Activated naive CD8-positive, alpha-beta T cell treated with anti-CD3 and anti-CD28 coated beads, Interleukin-2, amount 50 U/mL, for 24 hours (primary cell): ENCODE data around the gene CRIM1.

Experiments used
- ATAC-seq: fragments of 150-1000 bp; cut with Tn5 transposase; one replicate; pipeline ENCODE4 v1.10.0; 2021
- DNase-seq: peaks from one replicate; pipeline ENCODE4 v3.0.0; 2021
- H3K27ac Mint-ChIP-seq: one replicate; pipeline ENCODE4 v1.8.0; 2021; ENCODE audit warnings: mild to moderate bottlenecking, mixed read lengths
- H3K27me3 Mint-ChIP-seq: one replicate; pipeline ENCODE4 v1.8.0; 2021; ENCODE audit warnings: mixed read lengths
- H3K36me3 Mint-ChIP-seq: one replicate; pipeline ENCODE4 v1.8.0; 2021; ENCODE audit warnings: low read depth, mixed read lengths
- H3K4me1 Mint-ChIP-seq: one replicate; pipeline ENCODE4 v1.8.0; 2021; ENCODE audit warnings: mixed read lengths
- H3K4me3 Mint-ChIP-seq: one replicate; pipeline ENCODE4 v1.8.0; 2021; ENCODE audit warnings: mild to moderate bottlenecking, moderate library complexity, mixed read lengths
- H3K9me3 Mint-ChIP-seq: one replicate; pipeline ENCODE4 v1.8.0; 2021; ENCODE audit warnings: mixed read lengths

CRIM1 gene

DNA sequence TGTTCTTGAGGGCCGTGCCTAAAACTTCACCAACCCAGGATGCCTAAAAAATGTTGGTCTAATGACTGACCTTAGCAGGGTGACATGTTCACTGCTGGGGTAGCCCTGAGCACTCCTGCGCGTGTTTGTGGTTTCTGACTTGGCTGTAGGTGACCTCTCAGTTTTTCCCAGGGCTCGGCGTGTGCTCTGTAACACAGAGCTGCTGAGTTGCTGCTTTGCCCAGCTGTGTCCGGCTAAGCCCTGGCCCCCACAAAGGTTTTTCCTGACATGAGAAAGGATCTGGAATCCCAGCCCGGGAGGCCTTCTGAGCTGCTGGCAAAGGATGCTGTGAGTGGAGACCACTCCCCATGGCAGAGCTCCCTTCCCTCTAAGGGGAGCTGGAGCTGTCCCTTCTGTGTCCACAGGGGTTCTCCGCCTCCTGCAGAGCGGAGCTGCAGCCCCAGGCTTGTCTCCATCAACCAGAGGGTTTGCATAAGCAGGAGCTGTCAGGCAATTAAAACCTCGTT is 52.7 kb downstream of the CRIM1 start:
- Mint-ChIP-seq H3K4me3 (no peak overlapping the region), H3K9me3 (no peaks in the 10 kb centered on the region), H3K4me1 (peaks cover 3% of the 10 kb centered on the region), H3K27me3 (peaks cover 2% of the 10 kb centered on the region), H3K36me3 (no peaks in the 10 kb centered on the region), H3K27ac (no peak overlapping the region)
- no peak for DNase-seq
- ATAC-seq: no peak

DNA sequence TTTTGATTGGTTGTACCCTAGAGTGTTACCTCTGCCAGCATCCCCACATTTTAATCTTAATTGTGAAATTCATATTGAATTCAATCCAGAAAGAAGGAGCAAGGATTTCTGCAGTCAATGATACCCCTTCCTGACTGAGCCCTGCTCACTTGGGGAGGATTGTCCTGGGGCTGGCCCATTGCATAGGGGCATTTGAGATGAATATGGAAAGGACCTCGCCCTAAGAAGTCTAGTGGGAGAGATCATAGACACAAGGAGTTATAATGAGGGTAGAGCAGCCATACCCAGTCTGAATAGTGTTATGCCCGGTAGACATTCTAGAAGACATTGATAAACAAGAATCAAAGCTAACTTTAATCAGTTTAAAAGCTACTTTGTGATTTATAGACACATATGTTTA is 53.8 kb downstream of the CRIM1 start:
- Mint-ChIP-seq H3K27me3 (peaks cover 2% of the 10 kb centered on the region), H3K9me3 (no peaks in the 10 kb centered on the region), H3K27ac (no peak overlapping the region), H3K4me1 (peaks cover 3% of the 10 kb centered on the region), H3K36me3 (no peaks in the 10 kb centered on the region), H3K4me3 (no peak overlapping the region)
- DNase-seq: no peak
- ATAC-seq: no peak

DNA sequence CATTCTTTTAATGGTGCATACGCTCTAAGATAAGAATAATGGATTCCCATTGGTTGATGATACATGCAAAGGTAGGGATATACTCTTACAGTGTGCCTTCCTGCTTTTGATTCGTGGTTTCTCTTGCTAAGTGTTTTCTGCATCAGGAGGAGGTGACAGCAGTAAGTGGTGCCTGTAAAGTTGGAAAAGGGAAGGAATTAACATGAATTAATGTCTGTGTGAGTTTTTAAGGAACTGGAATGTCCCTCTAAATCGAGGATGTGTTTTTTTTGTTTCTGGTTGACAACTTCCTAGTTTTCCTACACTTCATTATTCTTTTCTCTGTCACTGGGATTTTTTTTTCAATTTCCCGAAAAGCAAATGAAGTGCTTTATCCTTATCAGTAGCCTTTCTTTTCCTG is 54.4 kb downstream of the CRIM1 start:
- DNase-seq (no peak), ATAC-seq (no peak)
- Mint-ChIP-seq H3K4me1 (peaks cover 2% of the 10 kb centered on the region), H3K36me3 (no peaks in the 10 kb centered on the region), H3K9me3 (no peaks in the 10 kb centered on the region), H3K27me3 (peaks cover 2% of the 10 kb centered on the region), H3K27ac (no peak overlapping the region), H3K4me3 (no peak overlapping the region)

DNA sequence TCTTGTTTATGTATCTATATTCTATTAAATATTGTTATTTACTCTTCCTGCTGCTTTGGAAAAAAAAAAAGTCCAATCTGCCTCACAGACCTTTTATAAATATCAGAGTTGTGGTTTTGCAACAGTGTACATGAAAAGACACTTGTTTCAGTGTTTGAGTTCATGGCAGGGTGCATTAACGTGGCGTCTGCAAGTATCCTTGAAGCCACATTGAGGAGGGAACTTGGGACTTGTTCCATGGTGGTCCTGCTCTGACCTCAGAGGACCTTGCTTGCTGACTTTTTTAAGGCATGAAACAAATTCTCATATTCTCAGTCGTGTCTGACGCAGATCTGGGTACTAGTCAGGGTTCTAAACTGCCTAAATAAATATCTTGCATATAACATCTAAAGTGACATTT is 55.1 kb downstream of the CRIM1 start:
- no peak for DNase-seq
- no peak overlapping the region for H3K4me3 Mint-ChIP-seq
- H3K9me3 Mint-ChIP-seq: no peaks in the 10 kb centered on the region
- H3K27ac Mint-ChIP-seq: no peak overlapping the region
- no peaks in the 10 kb centered on the region for H3K36me3 Mint-ChIP-seq
- peaks cover 2% of the 10 kb centered on the region for H3K27me3 Mint-ChIP-seq
- ATAC-seq: no peak
- H3K4me1 Mint-ChIP-seq: peaks cover 2% of the 10 kb centered on the region

DNA sequence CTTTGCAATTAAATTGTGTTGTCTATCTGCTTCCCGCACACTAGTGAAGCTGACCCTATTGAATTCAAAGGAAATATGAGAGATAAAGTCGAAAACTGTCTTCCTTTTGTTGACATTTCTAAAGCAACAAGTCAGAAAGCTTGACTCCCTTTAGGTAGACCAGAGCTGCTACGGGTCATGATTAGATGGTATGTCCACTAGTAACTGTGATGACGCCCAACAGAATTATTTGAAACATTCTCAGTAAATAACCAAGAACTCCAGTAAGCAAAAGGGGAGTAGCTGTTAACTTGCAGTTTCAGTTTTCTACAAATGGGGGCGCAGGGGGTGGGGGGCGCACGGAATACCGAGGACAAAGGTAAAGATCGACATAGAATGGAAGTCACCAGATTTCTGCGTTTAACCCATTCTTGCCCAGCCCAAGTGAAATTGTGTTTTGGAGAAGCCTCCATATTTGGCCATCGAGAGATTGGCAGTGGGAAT is 56.4 kb downstream of the CRIM1 start:
- H3K9me3 Mint-ChIP-seq: no peaks in the 10 kb centered on the region
- no peak overlapping the region for H3K4me3 Mint-ChIP-seq
- peaks cover 2% of the 10 kb centered on the region for H3K27me3 Mint-ChIP-seq
- H3K36me3 Mint-ChIP-seq: no peaks in the 10 kb centered on the region
- DNase-seq: no peak
- ATAC-seq: no peak
- no peak overlapping the region for H3K27ac Mint-ChIP-seq
- peaks cover 2% of the 10 kb centered on the region for H3K4me1 Mint-ChIP-seq

DNA sequence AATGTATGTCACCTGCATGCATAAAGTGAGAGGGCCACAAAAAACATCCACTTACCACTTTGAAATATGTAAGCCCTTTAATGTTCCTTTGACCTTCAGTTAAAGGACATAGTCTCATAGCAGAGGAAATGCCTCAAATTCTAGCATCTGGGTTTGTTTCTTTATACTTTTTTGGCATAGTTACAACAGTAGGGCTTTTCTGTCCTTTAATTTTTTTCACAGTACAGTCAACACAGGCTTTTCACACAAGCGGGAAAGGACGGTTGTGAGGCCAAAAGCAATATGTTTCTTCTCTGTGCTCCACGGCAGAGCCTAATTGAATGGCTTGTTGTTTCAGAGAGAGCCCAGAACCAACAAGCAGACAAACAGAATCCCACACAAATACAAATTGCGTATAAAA is 57.6 kb downstream of the CRIM1 start:
- DNase-seq: no peak
- Mint-ChIP-seq H3K27ac (no peak overlapping the region), H3K4me3 (no peak overlapping the region), H3K4me1 (no peaks in the 10 kb centered on the region), H3K9me3 (no peaks in the 10 kb centered on the region), H3K27me3 (no peaks in the 10 kb centered on the region), H3K36me3 (no peaks in the 10 kb centered on the region)
- no peak for ATAC-seq

DNA sequence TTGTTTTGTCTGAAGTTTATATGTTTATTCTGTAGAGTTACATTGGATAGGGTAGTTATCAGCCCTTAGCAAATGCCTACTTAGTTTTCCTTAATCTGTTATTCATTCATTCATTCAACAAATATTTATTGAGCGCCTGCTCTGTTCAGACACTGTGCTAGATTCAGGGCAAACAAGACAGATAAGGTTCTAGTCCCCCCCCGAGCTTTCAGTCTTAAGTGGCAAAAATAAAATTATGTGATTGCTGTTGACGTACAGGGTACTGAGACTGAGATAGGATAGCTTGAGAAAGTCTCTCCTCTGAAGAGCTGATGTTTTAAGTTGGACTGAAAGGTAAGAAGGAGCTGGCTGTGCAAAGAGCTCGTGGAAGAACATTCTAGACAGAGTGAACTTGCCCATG is 58.7 kb downstream of the CRIM1 start:
- Mint-ChIP-seq H3K27me3 (no peaks in the 10 kb centered on the region), H3K36me3 (peaks cover under 1% of the 10 kb centered on the region), H3K4me1 (no peaks in the 10 kb centered on the region), H3K9me3 (no peaks in the 10 kb centered on the region), H3K27ac (no peak overlapping the region), H3K4me3 (no peak overlapping the region)
- no peak for ATAC-seq
- DNase-seq: no peak

DNA sequence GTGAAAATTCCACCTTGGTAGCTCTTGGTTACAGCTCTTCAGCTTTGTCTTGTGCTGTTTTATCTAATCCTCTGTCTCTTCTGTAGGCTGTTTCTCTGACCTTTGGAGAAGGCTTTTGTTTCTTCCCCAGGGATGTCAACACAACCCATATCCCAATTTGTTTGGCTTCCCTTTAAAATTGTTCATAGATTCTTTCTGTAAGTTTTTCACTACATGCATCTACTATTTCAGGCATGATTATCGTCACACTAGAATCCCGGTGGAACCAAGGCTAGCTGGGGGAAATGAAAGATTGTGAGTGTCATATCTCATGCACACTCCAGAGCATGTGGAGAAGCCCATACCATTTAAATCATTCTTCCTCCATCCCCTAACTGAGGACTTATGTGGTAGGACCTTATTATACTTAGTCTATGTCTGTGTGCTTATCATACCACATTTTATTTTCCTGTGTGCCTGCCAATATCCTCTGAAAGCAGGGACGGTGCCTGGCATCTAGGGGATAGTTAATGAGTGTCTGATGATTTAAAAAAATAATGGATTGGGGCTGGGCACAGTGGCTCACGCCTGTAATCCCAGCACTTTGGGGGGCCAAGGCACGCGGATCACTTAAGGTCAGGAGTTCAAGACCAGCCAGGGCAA is 59.9 kb downstream of the CRIM1 start:
- DNase-seq (no peak), ATAC-seq (no peak)
- peaks cover 2% of the 10 kb centered on the region for H3K4me1 Mint-ChIP-seq
- no peaks in the 10 kb centered on the region for H3K27me3 Mint-ChIP-seq
- H3K27ac Mint-ChIP-seq: no peak overlapping the region
- H3K36me3 Mint-ChIP-seq: peaks cover 2% of the 10 kb centered on the region
- H3K9me3 Mint-ChIP-seq: no peaks in the 10 kb centered on the region
- H3K4me3 Mint-ChIP-seq: no peak overlapping the region

DNA sequence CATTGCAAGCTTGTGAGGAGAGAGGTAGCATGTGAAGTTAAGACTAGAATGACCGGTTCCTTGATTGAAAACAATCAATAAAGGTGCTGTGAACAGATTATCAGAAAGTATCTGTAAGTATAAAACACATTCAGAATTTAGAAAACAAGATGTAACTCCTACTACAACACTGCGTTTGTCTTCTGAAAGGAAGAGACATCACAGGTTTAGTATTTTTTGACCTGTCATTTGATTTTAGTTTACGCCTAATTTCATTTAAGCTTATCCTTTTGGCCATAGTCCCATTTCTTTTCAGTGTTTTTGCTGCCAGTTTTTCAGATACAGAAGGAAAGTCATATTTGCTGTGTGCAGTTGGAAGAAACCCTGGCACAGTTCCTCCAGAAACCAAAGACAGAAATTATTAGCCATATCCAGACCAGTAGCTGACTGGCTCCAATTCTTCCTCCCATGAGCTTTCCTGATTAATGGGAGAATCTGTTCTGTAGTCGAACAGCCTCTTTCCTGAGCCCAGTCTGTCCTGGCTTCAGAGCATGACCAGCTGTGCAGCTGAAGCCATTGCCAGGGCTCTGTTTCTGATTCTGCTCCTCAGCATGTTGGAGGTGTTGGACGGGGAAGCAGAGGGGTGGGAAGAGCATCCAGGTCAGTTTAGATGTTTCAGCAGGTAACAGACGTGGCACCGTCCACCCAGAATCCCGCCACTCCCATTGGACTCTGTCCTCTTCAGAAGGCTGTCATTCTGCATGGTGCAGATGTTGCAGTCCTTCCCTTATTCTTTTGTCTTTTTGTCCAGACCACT is 61.0 kb downstream of the CRIM1 start:
- H3K4me3 Mint-ChIP-seq: no peak overlapping the region
- no peaks in the 10 kb centered on the region for H3K27me3 Mint-ChIP-seq
- no peak for ATAC-seq
- no peak overlapping the region for H3K27ac Mint-ChIP-seq
- H3K36me3 Mint-ChIP-seq: peaks cover 2% of the 10 kb centered on the region
- DNase-seq: no peak
- H3K4me1 Mint-ChIP-seq: peaks cover 2% of the 10 kb centered on the region
- H3K9me3 Mint-ChIP-seq: no peaks in the 10 kb centered on the region

DNA sequence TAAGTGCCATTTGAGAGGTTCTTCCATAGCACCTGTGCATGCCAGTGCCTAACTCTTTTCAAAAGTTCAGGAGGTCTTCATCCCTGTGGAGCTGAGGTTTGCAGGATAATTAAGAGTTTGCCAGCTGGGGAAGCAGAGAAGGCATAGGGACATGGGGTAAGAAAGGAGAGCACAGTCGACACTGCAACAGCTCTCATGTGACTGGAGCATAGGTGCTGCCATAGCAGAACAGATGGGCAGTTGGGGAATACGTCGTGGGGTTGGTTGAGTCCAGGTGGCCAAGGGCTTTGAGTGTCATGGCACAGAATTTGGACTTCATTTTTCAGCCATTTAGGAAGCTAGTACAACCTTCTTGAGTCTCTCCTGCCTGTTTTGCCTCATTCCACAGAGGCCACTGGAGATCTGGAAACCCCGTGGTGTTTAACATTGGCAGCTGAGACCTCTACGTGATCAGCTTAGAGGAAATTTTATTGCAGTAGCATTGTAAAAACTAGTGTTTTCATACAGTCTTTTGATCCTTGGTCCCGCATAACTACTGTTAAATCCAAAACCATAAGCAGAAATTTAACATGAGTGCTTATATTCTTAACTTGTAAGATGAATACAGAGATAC is 65.1 kb downstream of the CRIM1 start:
- DNase-seq (no peak), ATAC-seq (no peak)
- peaks cover 5% of the 10 kb centered on the region for H3K36me3 Mint-ChIP-seq
- no peaks in the 10 kb centered on the region for H3K9me3 Mint-ChIP-seq
- peaks cover 2% of the 10 kb centered on the region for H3K4me1 Mint-ChIP-seq
- no peak overlapping the region for H3K4me3 Mint-ChIP-seq
- H3K27me3 Mint-ChIP-seq: no peaks in the 10 kb centered on the region
- H3K27ac Mint-ChIP-seq: no peak overlapping the region

DNA sequence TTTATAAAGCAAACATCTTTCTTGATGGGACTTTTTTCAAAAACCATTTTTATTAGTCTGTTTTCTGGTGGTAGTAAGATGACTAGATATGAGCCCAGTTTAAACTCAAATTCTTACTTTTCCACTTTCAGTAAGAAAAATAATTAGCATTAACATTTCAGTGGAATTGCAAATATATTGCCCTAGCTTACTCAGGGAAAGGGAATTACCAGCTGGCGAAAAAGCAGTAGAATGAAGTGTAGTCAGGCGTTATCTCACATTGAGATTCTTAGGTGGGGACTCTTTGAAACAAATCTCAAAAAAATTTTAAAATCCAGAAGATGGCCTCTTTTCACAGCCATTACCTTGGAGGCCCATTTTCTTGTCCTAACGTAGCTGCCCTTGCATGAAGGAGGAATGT is 65.8 kb downstream of the CRIM1 start:
- Mint-ChIP-seq H3K36me3 (peaks cover 5% of the 10 kb centered on the region), H3K27me3 (no peaks in the 10 kb centered on the region), H3K27ac (no peak overlapping the region), H3K4me3 (no peak overlapping the region), H3K9me3 (no peaks in the 10 kb centered on the region), H3K4me1 (peaks cover 2% of the 10 kb centered on the region)
- ATAC-seq (no peak), DNase-seq (no peak)

DNA sequence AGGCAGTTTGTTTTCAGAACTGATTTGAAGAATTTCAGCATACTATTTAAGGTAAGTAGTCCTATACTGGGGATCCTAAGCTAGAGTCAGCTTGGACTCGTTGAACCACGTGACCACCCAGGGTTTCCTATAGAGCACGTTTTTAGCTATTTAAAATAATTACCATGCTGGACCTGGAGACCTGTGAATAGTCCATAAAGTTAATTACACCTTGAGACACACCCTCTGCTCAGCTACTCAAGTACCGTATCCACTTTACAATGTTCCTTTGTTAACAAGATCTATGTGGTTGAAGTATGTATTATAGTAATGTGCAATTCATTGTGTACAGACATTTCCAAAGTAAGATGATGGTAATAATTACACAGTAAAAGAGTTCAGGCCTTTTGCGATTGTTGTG is 67.6 kb downstream of the CRIM1 start:
- Mint-ChIP-seq H3K36me3 (peaks cover 5% of the 10 kb centered on the region), H3K27me3 (no peaks in the 10 kb centered on the region), H3K4me3 (no peak overlapping the region), H3K9me3 (no peaks in the 10 kb centered on the region), H3K27ac (no peak overlapping the region), H3K4me1 (peaks cover 2% of the 10 kb centered on the region)
- no peak for DNase-seq
- ATAC-seq: no peak

DNA sequence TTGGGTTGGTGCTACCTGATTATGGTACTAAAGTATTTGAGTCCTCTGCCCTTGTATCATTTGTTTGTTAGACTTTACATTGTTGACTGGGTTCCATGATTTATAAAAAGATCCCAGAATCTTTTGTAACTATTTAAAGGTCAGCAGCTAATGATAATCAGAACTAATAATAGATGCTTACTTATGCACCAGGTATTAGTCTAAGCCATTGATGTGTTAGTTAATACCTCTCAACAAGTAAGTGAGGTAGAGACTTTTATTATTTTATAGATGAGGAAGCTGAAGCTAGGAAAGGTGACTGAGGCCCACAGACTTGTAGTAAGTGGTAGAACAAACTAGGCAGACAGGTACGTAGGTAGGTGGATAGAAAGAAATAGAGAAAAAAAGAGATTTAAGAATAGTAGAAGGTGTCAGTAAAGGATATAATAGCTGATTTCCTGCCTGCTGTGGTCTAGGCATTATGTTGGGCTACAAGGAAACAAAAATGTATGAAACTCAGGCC is 68.1 kb downstream of the CRIM1 start:
- Mint-ChIP-seq H3K36me3 (peaks cover 5% of the 10 kb centered on the region), H3K4me1 (peaks cover 2% of the 10 kb centered on the region), H3K4me3 (no peak overlapping the region), H3K27ac (no peak overlapping the region), H3K27me3 (no peaks in the 10 kb centered on the region), H3K9me3 (no peaks in the 10 kb centered on the region)
- ATAC-seq (no peak), DNase-seq (no peak)

DNA sequence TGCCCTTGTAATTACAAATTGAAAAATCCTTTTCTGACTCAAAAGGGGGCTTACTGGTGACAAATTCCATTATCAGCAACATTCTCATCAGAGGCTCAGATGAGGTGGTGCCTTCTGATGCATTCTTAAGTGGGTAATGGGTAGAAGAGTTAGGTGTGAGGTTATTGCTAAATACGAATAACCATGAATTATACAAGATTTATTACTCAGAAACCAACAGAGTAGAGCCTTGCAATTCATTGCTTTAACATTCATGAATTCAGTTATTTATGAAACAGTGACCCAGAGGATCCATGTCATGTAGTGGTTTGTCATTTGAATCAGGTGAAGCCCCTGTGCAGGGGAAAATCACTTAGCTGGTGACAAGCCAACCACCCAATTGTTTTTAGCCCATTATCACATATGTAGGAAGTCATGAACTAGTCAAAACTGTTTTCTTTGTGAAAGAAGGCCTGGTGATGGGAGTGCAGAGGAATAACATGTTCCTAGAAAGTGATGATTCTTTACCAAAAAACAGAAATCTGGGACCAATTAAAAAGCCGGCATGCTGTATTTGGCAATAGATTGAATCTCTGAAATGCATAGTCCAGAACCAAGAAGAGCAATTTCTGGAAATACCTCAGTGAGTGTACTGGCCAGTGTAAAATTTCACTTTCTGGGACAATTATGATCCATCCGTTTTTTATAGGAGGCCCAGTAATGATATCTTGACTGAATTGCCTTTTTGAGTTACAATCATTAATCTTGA is 70.2 kb downstream of the CRIM1 start:
- Mint-ChIP-seq H3K9me3 (no peaks in the 10 kb centered on the region), H3K27ac (no peak overlapping the region), H3K36me3 (peaks cover 7% of the 10 kb centered on the region), H3K4me3 (no peak overlapping the region), H3K27me3 (no peaks in the 10 kb centered on the region), H3K4me1 (no peaks in the 10 kb centered on the region)
- DNase-seq (no peak), ATAC-seq (no peak)
